Measurements from ENCODE around the gene INPP5K.

DNA sequence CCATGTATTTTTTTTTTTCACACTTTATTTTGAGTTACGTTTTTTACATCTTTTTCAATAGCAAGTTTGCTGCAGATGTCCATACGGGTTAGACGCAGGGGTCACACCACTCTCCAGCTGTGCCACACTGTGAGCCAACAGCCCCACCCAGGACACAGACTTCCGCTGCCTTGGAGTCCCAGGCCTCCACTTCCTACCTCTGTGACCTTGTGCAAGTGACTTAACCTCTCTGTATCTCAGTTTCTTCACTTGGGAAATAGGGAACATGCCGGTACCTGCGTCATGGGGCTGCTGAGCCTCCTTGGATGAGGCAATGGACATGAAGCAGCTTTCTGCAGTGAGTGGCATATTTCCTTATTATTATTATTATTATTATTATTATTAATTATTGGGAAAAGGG, 49.5 kb upstream of the INPP5K start:
- TF ChIP-seq, protein P1, sequence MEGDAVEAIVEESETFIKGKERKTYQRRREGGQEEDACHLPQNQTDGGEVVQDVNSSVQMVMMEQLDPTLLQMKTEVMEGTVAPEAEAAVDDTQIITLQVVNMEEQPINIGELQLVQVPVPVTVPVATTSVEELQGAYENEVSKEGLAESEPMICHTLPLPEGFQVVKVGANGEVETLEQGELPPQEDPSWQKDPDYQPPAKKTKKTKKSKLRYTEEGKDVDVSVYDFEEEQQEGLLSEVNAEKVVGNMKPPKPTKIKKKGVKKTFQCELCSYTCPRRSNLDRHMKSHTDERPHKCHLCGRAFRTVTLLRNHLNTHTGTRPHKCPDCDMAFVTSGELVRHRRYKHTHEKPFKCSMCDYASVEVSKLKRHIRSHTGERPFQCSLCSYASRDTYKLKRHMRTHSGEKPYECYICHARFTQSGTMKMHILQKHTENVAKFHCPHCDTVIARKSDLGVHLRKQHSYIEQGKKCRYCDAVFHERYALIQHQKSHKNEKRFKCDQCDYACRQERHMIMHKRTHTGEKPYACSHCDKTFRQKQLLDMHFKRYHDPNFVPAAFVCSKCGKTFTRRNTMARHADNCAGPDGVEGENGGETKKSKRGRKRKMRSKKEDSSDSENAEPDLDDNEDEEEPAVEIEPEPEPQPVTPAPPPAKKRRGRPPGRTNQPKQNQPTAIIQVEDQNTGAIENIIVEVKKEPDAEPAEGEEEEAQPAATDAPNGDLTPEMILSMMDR (IDR thresholded peaks at IDR 0.05): no peak
- TF ChIP-seq POLR2A (IDR thresholded peaks at IDR 0.05) (no peak), POLR2AphosphoS5 (IDR thresholded peaks at IDR 0.05) (no peak), EP300 (IDR thresholded peaks at IDR 0.05) (no peak)
